GM19025 (cell line): ENCODE measurements around the gene KRTAP4-16.
"Not testable (repeated sequence)": the region's sequence is repeated elsewhere in the genome, so short reads cannot be mapped to it uniquely, and the experiment has no call there.

Experiments used
- ATAC-seq: cut with Tn5 transposase; IDR thresholded peaks from one replicate; pipeline ENCODE4 v1.9.1; 2021; ENCODE audit warnings: mild to moderate bottlenecking, low read depth, moderate library complexity; ENCODE audit not compliant: unreplicated experiment

KRTAP4-16 gene

DNA sequence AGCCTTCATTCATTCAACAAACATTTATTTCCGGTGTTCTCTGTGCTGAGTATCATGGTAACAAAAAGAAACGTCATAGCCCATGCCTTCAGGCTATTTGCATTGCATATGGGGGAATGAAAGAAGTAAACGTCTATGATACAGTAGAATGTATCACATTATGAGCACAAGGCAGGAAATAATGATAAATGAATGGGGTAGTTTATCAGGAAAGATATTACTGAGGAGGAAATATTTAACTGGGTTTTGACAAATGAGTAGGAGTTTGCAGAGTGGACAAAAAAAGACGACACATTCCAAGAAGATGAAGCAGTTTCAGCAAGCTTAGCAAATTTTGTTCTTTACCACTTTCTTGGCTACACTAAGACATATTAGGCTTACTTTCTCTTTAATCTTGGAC is 19.4 kb downstream of the KRTAP4-16 start:
- no peak for ATAC-seq

DNA sequence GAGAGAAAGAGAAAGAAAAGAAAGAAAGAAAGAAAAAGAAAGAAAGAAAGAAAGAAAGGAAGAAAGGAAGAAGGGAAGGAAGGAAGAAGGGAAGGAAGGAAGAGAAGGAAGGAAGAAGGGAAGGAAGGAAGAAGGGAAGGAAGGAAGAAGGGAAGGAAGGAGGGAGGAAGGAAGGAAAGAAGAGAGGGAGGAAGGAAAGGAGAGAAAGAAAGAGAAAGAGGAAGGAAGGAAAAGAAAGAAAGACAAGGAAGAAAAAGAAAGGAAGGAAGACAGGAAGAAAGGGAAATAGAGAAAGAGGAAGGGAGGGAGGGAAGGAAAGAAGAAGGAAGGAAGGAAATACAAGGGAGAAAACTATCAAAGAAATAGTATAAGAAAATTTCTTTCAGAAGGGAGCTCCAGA is 25.2 kb downstream of the KRTAP4-16 start:
- ATAC-seq, result no peak

DNA sequence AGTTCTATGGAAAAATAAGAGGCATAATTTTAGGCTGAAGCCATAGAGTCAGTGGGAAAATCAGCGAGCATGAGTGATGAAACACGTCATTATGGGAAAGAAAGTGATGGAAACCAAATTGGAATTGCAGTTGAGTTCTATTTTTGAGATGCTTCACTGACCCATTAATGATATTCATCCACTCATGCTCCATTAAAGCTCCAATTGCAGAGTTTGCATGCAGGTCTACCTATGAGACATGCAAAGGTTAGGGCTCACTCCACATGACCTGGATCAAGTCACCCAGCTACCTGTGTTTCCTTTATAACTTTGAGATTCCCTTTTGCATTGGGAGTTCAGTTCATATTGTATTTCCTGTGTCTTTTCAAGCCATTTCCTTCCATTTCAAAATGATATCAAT is 28.3 kb downstream of the KRTAP4-16 start:
- no peak for ATAC-seq

DNA sequence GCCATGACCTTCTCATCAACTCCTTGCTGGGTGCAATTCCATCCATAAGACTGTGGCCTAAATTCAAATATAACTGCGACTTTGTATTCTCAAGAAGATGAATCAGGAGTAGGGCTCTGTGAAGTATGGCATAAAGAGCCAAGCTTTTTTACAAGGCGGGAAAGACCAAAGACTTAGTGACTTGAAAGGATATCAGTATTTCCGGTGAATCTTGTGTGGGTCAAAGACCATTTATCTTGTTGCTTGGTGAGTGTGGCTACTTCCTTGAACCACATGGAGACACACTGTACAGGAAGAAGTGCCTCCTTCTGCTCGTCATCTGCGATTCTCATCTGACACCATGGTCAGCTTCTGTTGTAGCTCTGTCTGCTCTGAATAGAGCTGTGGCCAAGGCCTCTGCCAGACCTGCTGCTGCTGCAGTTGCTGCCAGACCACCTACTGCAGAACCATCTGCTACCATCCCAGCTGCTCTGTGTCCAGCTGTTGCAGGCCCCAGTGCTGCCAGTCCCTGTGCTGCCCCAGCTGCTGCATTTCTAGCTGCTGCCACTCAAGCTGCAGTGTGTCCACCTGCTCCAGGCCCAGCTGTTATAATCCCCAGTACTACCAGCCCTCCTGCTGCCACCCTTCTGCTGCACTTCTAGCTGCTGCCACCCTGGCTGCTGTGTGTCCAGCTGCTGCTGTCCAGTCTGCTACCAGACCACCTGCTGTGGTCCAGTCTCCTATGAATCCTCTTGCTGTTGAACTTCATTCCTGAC is 30.2 kb downstream of the KRTAP4-16 start:
- ATAC-seq, result no peak

DNA sequence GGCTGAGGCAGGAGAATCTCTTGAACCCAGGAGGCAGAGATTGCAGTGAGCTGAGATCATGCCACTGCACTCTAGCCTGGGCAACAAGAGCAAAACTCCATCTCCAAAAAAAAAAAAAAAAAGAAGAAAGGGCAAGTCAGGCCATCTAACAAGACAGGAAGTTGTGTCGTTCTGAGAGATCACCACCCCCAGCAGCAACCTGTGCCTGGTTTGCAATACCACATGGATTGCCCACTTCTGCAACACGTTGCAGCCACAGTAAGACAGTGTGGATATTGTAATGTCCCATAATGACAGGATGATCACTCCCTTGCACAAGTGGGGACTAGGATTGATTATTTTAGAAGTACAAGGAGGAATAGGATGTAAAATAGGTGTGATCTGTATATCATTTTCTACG is 33.0 kb downstream of the KRTAP4-16 start:
- no peak for ATAC-seq

DNA sequence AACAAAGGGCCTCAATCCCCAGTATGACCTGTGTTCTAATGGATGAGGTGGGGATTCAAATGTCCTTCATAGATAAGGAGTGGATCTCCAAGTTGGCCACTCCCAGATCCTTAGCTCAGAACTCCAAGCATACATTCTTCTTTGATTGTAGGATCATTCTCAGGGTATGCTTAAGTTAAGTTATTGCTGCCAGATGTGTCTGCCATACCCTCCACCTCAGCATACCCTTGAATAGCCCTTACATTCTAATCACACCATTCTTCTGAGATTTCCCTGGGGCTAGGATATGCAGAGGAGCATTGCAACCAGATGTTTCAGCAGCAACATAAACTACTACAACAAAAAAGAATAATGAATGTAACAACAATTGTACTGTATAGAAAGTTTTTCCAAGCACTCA is 34.7 kb downstream of the KRTAP4-16 start:
- no peak for ATAC-seq

DNA sequence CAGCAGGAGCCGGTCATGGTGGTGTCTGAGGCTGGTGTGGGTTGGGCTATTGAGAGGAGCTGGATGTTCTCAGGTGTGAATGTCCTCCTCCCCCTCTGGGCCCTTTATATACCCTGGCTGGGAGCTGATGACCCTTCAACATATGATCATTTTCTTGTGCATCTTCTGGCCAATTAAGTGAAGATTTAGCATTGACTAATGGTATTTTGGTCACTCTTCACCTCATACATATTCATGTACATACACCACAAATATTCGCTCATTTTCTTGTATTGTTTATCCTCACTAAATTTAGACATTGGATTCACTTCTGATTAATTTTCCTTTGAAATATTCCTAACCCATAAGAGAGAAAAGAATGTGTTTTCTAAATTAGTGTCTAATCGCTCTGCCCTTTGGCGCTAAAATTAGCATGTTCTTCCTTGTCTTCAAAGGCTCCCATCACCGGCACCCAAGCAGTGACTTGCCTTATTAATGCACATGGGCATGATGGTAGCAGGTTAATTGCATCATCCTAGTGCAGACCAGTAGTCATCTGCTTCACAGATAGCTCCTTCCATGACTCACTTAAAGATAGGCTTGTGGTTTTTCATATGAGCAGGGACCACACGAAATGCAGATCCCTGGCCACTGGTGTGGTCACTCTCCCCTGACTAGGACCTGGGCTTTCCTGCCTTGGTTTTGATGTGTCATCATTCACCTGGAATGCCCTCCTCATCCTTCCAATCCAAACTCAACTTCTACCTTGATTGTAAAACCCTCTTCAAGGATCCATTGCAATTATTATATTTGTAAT is 36.0 kb downstream of the KRTAP4-16 start, which contains the start of gene KRTAP2-4:
KRTAP2-4 (minus strand) TSS at position 51 of the 796 bp plus-strand sequence; CDS start at position 17, 34 bp downstream.
- ATAC-seq, result no peak

DNA sequence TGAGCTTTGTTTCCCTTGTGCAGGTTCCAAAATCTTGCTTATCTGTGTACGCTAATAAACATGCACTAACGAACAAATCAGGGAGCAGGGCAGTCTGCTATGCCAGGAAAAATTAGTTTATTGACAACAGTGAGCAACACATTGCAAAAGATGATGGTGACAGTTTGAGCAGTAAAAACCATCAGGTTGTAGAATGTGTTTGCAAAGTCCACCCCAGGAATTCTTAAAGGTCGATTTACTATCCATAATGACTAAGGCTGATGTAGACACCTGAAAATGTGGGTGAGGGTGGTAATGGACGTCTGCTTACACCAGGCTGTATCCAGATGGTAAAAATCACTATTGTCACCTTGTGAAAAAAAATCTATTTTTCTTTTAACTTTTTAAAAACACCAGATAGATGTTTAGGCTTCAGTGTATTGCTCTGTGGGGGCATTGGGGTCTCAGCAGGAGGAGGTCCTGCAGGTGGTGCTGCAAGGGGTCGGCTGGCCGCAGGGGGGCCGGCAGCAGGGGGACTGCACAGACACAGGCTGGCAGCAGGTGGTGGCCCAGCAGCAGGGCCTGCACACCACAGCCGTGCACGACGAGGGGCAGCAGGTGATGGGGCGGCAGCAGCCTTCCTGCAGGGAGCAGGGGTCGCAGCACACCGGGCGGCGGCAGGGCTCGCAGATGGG is 36.9 kb downstream of the KRTAP4-16 start:
- not testable (repeated sequence) for ATAC-seq

DNA sequence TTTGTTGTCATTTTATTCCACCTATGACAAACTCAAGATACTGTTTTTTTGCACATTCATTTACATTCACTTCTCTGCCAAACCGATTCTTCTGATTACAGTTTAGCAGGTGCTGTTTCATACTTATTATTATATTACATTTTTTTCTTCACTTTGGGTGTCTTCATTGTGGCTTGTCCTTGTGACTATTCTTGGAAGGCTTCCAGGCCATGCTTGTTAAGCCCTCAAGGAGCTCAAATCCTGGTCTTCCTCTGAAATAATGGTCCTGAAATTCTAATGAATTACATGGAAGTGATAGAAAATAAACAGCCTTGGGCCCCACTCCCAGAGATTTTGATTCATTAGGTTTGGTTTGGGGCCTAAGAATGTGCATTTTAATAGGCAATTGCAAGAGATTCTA is 37.7 kb downstream of the KRTAP4-16 start:
- ATAC-seq, result no peak

DNA sequence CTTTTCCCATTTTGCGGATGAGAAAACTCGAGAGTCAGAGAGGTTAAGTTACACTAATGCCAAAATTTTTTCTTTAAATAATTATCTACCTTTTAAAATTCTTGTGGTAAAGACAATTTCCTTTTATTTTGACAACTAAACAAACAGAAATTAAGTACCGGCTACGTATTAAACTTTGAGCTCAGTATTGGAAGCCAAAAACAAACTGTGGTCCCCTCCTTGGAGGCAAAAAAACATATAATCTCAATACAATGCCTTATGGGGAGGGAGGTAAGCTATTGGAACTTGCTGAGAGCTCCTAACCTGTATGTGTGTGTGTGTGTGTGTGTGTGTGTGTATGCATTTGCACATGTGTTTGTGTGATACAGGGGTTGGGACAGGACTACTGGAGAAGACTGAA is 38.6 kb downstream of the KRTAP4-16 start:
- no peak for ATAC-seq

DNA sequence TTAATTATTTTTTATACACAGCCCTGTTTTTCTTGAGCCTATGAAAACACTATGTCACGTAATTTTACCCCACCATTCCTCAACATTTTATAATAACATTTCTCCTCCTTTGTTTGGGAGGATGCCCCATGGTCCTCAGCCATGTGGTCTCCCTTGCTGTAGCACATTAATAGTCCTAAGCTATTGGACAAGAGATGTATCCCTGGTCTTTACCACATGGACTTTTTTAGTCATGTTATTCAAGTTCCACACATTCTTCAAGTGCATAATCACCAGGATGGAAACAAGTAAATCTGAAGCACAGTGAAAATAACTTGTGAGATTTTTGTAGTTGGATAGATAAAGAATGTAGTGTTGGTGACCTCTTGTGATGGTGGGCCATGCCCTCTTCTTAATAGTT is 40.0 kb downstream of the KRTAP4-16 start:
- ATAC-seq, result no peak

DNA sequence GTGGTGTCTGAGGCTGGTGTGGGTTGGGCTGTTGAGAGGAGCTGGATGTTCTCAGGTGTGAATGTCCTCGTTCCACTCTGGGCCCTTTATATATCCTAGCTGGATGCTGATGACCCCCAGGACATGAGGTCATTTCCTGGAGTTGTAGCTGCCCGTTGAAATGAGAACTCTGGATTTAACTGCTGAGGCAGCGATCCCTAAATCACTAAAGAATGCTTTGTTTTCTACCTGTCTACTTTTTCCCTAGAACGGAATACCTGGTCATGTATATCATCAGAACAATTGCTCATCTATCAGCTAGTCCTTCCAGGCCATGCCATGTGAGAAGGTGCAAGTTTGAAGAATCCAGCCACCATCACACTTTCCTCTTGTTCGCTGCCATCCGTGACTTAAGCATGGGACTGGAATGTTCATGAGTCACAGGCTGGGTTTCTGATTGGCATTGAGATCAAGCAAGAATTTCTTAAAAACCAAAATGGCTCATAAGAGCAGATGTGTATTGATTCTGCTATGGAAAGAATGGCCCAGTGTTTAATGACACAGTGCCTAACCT is 41.9 kb downstream of the KRTAP4-16 start, which contains the start of gene KRTAP2-3:
KRTAP2-3 (minus strand) TSS at position 63 of the 553 bp plus-strand sequence. CDS start 64 bp downstream, outside the sequence.
- ATAC-seq, result no peak

DNA sequence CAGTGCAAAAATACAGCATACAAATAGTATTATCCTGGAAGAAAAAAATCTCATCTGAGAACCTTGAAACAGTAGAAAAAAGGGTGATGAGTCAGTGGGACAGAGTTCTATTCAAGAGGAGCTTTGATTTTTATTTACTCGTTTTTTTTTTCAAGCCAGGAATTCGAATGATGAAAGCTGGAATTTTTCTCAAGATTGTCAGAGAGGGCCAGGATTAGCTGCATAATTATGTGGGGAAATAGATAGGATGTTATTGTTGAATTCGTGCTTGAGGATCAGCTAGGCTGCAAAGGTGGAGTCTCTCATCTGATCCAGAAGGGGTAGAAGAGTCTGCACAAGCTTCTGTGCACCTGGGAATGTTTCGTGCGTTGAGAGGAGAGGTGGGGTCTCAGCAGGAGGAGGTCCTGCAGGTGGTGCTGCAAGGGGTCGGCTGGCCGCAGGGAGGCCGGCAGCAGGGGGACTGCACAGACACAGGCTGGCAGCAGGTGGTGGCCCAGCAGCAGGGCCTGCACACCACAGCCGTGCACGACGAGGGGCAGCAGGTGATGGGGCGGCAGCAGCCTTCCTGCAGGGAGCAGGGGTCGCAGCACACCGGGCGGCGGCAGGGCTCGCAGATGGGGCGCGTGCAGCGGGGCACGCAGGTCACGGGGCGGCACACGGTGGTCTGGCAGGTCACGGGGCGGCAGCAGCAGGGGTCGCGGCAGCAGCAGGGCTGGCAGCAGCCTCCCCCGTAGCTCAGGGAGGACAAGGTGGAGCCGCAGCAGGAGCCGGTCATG is 42.5 kb downstream of the KRTAP4-16 start:
- not testable (repeated sequence) for ATAC-seq

DNA sequence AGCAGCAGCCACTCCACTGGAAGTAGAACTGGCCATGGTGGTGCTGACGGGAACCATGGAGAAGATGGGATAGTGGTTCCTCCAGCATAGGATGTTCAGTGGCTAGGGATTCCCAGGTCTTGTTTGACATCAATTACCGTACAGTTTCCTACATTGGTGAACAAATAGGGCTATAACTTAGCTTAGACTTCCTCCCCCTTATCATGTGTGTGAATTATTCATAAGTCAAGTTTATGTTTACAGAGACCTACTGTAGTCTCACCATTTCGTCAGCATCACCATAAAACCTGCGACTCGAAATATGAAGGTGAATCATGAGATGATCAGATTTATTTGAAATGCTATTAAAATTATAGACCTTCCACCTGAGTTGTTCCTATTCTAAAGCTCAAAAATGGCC is 43.3 kb downstream of the KRTAP4-16 start:
- no peak for ATAC-seq

DNA sequence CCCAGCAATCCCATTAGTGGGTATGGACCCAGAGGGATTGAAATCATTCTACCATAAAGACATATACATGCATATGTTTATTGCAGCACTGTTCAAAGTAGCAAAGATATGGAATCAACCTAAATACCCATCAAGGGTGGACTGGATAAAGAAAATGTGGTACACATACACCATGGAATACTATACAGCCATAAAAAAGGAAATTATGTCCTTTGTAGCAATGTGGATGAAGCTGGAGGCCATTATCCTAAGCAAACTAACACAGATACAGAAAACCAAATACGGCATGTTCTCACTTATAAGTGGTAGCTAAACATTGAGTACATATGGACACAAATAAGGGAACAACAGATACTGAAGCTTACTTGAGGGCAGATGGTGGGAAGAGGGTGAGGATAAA is 44.5 kb downstream of the KRTAP4-16 start:
- no peak for ATAC-seq

DNA sequence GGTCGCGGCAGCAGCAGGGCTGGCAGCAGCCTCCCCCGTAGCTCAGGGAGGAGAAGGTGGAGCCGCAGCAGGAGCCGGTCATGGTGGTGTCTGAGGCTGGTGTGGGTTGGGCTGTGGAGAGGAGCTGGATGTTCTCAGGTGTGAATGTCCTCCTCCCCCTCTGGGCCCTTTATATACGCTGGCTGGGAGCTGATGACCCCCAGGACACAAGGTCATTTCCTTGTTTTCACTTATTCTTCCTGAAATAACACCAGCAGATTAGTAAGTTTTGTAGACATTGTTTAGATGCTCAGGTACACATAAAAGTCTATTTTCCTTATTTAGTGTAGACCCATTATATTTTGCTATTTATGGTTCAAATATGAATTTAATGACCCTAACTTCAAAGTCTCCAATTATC is 46.9 kb downstream of the KRTAP4-16 start, which contains the start of gene KRTAP2-2:
KRTAP2-2 (minus strand) TSS at position 101 of the 400 bp plus-strand sequence; CDS start at position 82, 19 bp downstream.
- ATAC-seq, result not testable (repeated sequence)

DNA sequence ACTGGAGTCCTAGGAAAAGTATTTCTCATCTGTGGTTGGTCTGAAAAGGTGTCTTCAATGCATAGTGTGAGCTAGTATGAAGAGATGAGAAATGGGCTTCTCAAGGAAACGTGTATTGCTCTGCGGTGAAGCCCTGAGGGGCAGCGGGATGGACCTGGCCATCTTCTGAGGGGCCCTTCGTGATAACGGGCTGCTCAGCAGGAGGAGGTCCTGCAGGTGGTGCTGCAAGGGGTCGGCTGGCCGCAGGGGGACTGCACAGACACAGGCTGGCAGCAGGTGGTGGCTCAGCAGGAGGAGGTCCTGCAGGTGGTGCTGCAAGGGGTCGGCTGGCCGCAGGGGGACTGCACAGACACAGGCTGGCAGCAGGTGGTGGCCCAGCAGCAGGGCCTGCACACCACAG is 47.5 kb downstream of the KRTAP4-16 start:
- not testable (repeated sequence) for ATAC-seq

DNA sequence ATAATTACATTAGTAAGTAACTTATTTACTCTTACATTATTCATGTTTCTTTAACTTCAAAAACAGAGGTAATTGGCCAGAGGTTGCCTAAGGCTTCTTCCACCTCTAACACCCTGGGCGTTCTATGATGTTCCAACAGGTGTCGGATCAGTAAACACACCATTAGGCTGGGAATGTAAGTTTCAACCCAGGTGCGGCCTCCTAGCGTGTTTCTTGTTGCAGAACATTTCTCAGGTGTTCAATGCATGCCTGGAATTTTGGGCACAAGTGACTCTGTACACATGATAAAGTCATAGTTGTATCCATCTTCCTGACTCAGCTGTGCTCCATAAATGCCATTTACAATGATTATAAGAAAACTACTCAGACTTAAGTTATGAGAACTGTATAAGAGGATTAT is 48.0 kb downstream of the KRTAP4-16 start:
- no peak for ATAC-seq

DNA sequence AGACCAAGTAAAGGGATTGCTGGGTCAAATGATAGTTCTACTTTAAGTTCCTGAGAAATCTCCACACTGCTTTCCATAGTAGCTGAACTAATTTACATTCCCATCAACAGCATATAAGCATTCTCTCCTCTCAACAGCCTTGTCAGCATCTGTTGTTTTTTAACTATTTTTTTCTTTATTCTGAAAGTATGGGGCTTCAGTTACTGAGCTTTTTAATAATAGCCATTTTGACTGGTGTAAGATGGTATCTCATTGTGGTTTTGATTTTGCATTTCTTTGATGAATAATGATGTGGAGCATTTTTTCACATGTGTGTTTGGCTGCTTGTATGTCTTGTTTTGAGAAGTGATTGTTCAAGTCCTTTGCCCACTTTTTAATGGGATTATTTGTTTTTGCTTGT is 49.4 kb downstream of the KRTAP4-16 start:
- ATAC-seq, result no peak
